ENCODE data around the gene NDUFA8. TPM values are rescaled to one million over a fixed set of nuclear protein-coding genes. Genes with fewer than 3 reads are reported as not detected.

NDUFA8 gene
- total RNA-seq: 49.4 and 59.8 TPM in 2 replicates

GRCh38 chr9:122159026-122159924 is at the start of gene NDUFA8, which contains the start of gene MORN5:
NDUFA8 (minus strand) TSS chr9:122159779; CDS start chr9:122159677, 102 bp downstream.
MORN5 (plus strand) TSS chr9:122159908; CDS start chr9:122159973, 65 bp downstream.
- H3K4me3 ChIP-seq (ENCODE audit: low read depth, low read length): peak within 1 kb of the TSS; percentile 94
- no peak for TF ChIP-seq CTCF (conservative IDR thresholded peaks at IDR 0.05; ENCODE audit: low read depth, low read length)
- DNase-seq (ENCODE audit: low read depth): peak; percentile 59

- no peak overlapping the region for H3K4me3 ChIP-seq (ENCODE audit: low read depth, low read length)
- no peak for TF ChIP-seq CTCF (conservative IDR thresholded peaks at IDR 0.05; ENCODE audit: low read depth, low read length)
- no peak for DNase-seq (ENCODE audit: low read depth)
Measured at GRCh38 chr9:122207096-122207495, 47.5 kb upstream of the NDUFA8 start.

GRCh38 chr9:122206118-122207046 is 46.8 kb upstream of the NDUFA8 start:
- no peak overlapping the region for H3K4me3 ChIP-seq (ENCODE audit: low read depth, low read length)
- no peak for DNase-seq (ENCODE audit: low read depth)
- no peak for TF ChIP-seq CTCF (conservative IDR thresholded peaks at IDR 0.05; ENCODE audit: low read depth, low read length)

- TF ChIP-seq CTCF (conservative IDR thresholded peaks at IDR 0.05; ENCODE audit: low read depth, low read length): no peak
- DNase-seq (ENCODE audit: low read depth): no peak
- no peak overlapping the region for H3K4me3 ChIP-seq (ENCODE audit: low read depth, low read length)
Measured at GRCh38 chr9:122205176-122205575, 45.6 kb upstream of the NDUFA8 start.

- no peak for DNase-seq (ENCODE audit: low read depth)
- H3K4me3 ChIP-seq (ENCODE audit: low read depth, low read length): no peak overlapping the region
- TF ChIP-seq CTCF (conservative IDR thresholded peaks at IDR 0.05; ENCODE audit: low read depth, low read length): no peak
Measured at GRCh38 chr9:122204491-122204890, 44.9 kb upstream of the NDUFA8 start.

- DNase-seq (ENCODE audit: low read depth): no peak
- H3K4me3 ChIP-seq (ENCODE audit: low read depth, low read length): no peak overlapping the region
- TF ChIP-seq CTCF (conservative IDR thresholded peaks at IDR 0.05; ENCODE audit: low read depth, low read length): no peak
Measured at GRCh38 chr9:122204055-122204454, 44.5 kb upstream of the NDUFA8 start.

Data from epithelial cell of proximal tubule (primary cell).